H9 (cell line): ENCODE measurements around the gene REXO4. TPM values are rescaled to one million over a fixed set of nuclear protein-coding genes. Genes with fewer than 3 reads are reported as not detected.

Source experiments
- DNase-seq: peaks from one replicate; pipeline ENCODE4 v3.0.0-alpha.2; 2017
- H2AFZ ChIP-seq: one replicate; pipeline ENCODE4 v1.6.1; 2013; ENCODE audit warnings: mild to moderate bottlenecking, low read length, control low read depth, moderate library complexity
- H2AK5ac ChIP-seq: 2 replicates; pipeline ENCODE4 v1.6.1; 2013; ENCODE audit warnings: low read length, control low read depth, mixed read lengths; ENCODE audit not compliant: insufficient read length
- H2BK120ac ChIP-seq: one replicate; pipeline ENCODE4 v1.6.1; 2013; ENCODE audit warnings: low read depth, mild to moderate bottlenecking, low read length, control low read depth, inconsistent platforms; ENCODE audit not compliant: poor library complexity, severe bottlenecking
- H2BK12ac ChIP-seq: 2 replicates; pipeline ENCODE4 v1.6.1; 2013; ENCODE audit warnings: low read length, control low read depth, mixed read lengths, low read depth; ENCODE audit not compliant: insufficient read length
- H2BK15ac ChIP-seq: 2 replicates; pipeline ENCODE4 v1.6.1; 2013; ENCODE audit warnings: low read depth, low read length, control low read depth
- H2BK20ac ChIP-seq: one replicate; pipeline ENCODE4 v1.6.1; 2013; ENCODE audit warnings: low read depth, mild to moderate bottlenecking, low read length, control low read depth, inconsistent platforms; ENCODE audit not compliant: poor library complexity, severe bottlenecking
- H2BK5ac ChIP-seq: 2 replicates; pipeline ENCODE4 v1.6.1; 2013; ENCODE audit warnings: low read length, control low read depth, mixed read lengths; ENCODE audit not compliant: insufficient read length
- H3K14ac ChIP-seq: 2 replicates; pipeline ENCODE4 v1.6.1; 2013; ENCODE audit warnings: low read length, control low read depth; ENCODE audit not compliant: insufficient read depth
- H3K18ac ChIP-seq: 2 replicates; pipeline ENCODE4 v1.6.1; 2013; ENCODE audit warnings: low read depth, mild to moderate bottlenecking, mixed read lengths, low read length, control low read depth; ENCODE audit not compliant: insufficient read length
- H3K23ac ChIP-seq: 2 replicates; pipeline ENCODE4 v1.6.1; 2013; ENCODE audit warnings: low read length, control low read depth, mixed read lengths, low read depth; ENCODE audit not compliant: insufficient read length
- H3K23me2 ChIP-seq: 2 replicates; pipeline ENCODE4 v1.6.1; 2013; ENCODE audit warnings: low read depth, mild to moderate bottlenecking, mixed read lengths, low read length, control low read depth; ENCODE audit not compliant: insufficient read length, poor library complexity, severe bottlenecking
- H3K27ac ChIP-seq: 2 replicates; pipeline ENCODE4 v1.5.1; 2013; ENCODE audit warnings: low read length, control low read depth, mixed read lengths, low read depth; ENCODE audit not compliant: insufficient read length
- H3K27me3 ChIP-seq: 2 replicates; pipeline ENCODE4 v1.6.1; 2013; ENCODE audit warnings: low read length, control low read depth, inconsistent platforms; ENCODE audit not compliant: insufficient read depth
- H3K4ac ChIP-seq: 2 replicates; pipeline ENCODE4 v1.6.1; 2013; ENCODE audit warnings: low read depth, mild to moderate bottlenecking, control low read depth, inconsistent platforms, low read length, moderate library complexity
- H3K4me1 ChIP-seq: 2 replicates; pipeline ENCODE4 v1.6.1; 2013; ENCODE audit warnings: low read length, control low read depth, inconsistent platforms; ENCODE audit not compliant: insufficient read depth
- H3K4me2 ChIP-seq: 2 replicates; pipeline ENCODE4 v1.6.1; 2013; ENCODE audit warnings: low read length, control low read depth, mixed read lengths; ENCODE audit not compliant: insufficient read length, insufficient read depth
- H3K56ac ChIP-seq: 2 replicates; pipeline ENCODE4 v1.6.1; 2013; ENCODE audit warnings: low read depth, mild to moderate bottlenecking, mixed read lengths, low read length, control low read depth; ENCODE audit not compliant: insufficient read length
- H3K79me1 ChIP-seq: 2 replicates; pipeline ENCODE4 v1.6.1; 2013; ENCODE audit warnings: low read depth, mild to moderate bottlenecking, moderate library complexity, low read length, control low read depth, inconsistent platforms; ENCODE audit not compliant: insufficient read depth, poor library complexity, severe bottlenecking
- H3K79me2 ChIP-seq: 2 replicates; pipeline ENCODE4 v1.6.1; 2013; ENCODE audit warnings: low read length, control low read depth, inconsistent platforms; ENCODE audit not compliant: insufficient read depth
- H3K9ac ChIP-seq: 2 replicates; pipeline ENCODE4 v1.6.1; 2013; ENCODE audit warnings: low read length, control low read depth, mixed read lengths; ENCODE audit not compliant: insufficient read length; ENCODE audit errors: extremely low read depth
- H3K9me3 ChIP-seq: one replicate; pipeline ENCODE4 v1.6.1; 2013; ENCODE audit warnings: low read depth, low read length, inconsistent platforms; ENCODE audit not compliant: control insufficient read depth
- H3T11ph ChIP-seq: one replicate; pipeline ENCODE4 v1.6.1; 2013; ENCODE audit warnings: mild to moderate bottlenecking, low read length, control low read depth, inconsistent platforms
- H4K20me1 ChIP-seq: one replicate; pipeline ENCODE4 v1.6.1; 2013; ENCODE audit not compliant: control insufficient read depth, insufficient read length, insufficient read depth
- H4K5ac ChIP-seq: 2 replicates; pipeline ENCODE4 v1.6.1; 2013; ENCODE audit warnings: low read depth, mild to moderate bottlenecking, mixed read lengths, low read length, control low read depth; ENCODE audit not compliant: insufficient read length
- H4K8ac ChIP-seq: replicated peaks from 2 replicates; pipeline ENCODE4 v1.6.1; 2013; ENCODE audit warnings: low read length, control low read depth, mixed read lengths, low read depth; ENCODE audit not compliant: insufficient read length
- H4K91ac ChIP-seq: 2 replicates; pipeline ENCODE4 v1.6.1; 2013; ENCODE audit warnings: low read depth, mild to moderate bottlenecking, moderate library complexity, mixed read lengths, low read length, control low read depth; ENCODE audit not compliant: insufficient read length
- H3K27ac Mint-ChIP-seq, 3 experiments: 2 replicates in 2 of 3; 3 replicates in 1 of 3; pipeline ENCODE4 v1.8.0; 2020 to 2021; ENCODE audit warnings: mixed read lengths in 3 of 3, mild to moderate bottlenecking in 1 of 3, moderate library complexity in 1 of 3
- H3K27me3 Mint-ChIP-seq: 2 replicates; pipeline ENCODE4 v1.8.0; 2021; ENCODE audit warnings: low read depth, mild to moderate bottlenecking, moderate library complexity, mixed read lengths
- H3K36me3 Mint-ChIP-seq, 3 experiments: 2 replicates in 2 of 3; 3 replicates in 1 of 3; pipeline ENCODE4 v1.8.0; 2020 to 2021; ENCODE audit warnings: low read depth in 3 of 3, mixed read lengths in 3 of 3; ENCODE audit not compliant: insufficient read depth in 1 of 3
- H3K4me1 Mint-ChIP-seq, 2 experiments: 2 replicates each; pipeline ENCODE4 v1.8.0; 2020; ENCODE audit warnings: mixed read lengths in 2 of 2
- H3K4me3 Mint-ChIP-seq, 2 experiments: 2 replicates in 1 of 2; 3 replicates in 1 of 2; pipeline ENCODE4 v1.8.0; 2020 to 2021; ENCODE audit warnings: mild to moderate bottlenecking in 2 of 2, mixed read lengths in 2 of 2, moderate library complexity in 1 of 2
- H3K9me3 Mint-ChIP-seq, 2 experiments: 2 replicates in 1 of 2; 3 replicates in 1 of 2; pipeline ENCODE4 v1.8.0; 2020; ENCODE audit warnings: mild to moderate bottlenecking in 2 of 2, mixed read lengths in 2 of 2, moderate library complexity in 1 of 2
- CTCF ChIP-seq: fragments of 200-600 bp; sonication (generic); conservative IDR thresholded peaks from 3 replicates; pipeline ENCODE4 v1.8.0; 2021; ENCODE audit warnings: antibody characterized with exemption, mild to moderate bottlenecking
- WGBS: extraction: QIAGEN DNeasy Blood & Tissue Kit; methylation state at CpG from one replicate; pipeline ENCODE4 v1.1.7; 2013; ENCODE audit warnings: missing lambda C conversion rate, low lambda C conversion rate, mixed read lengths; ENCODE audit not compliant: insufficient read length; ENCODE audit errors: extremely low coverage; 5-methylcytosine and 5-hydroxymethylcytosine counted together
- total RNA-seq: library from RNA; stranded (reverse); gene quantifications from 2 replicates; pipeline ENCODE4 v1.2.1, GENCODE V29; 2021

The REXO4 gene
- total RNA-seq, 1 experiment from 2014 or later: 35.2 TPM

- Histone ChIP-seq H3K79me1 (no peaks in the 10 kb centered on the region), H3K56ac (no peak overlapping the region), H3K4me2 (no peak overlapping the region), H2BK12ac (no peak overlapping the region), H2BK5ac (no peak overlapping the region), H3K23ac (no peak overlapping the region), H4K5ac (no peak overlapping the region), H3K4ac (no peak overlapping the region), H2BK20ac (no peak overlapping the region), H2BK15ac (no peak overlapping the region), H4K91ac (no peak overlapping the region), H3K23me2 (peaks cover 13% of the 10 kb centered on the region), H3T11ph (no peak overlapping the region), H3K27me3 (no peaks in the 10 kb centered on the region), H2BK120ac (no peak overlapping the region), H2AFZ (no peak overlapping the region), H3K14ac (no peak overlapping the region), H3K18ac (no peak overlapping the region), H4K8ac (no peak overlapping the region), H3K4me1 (peaks cover 2% of the 10 kb centered on the region; the same call in 1 of the 2 replicates), H3K9ac (no peak overlapping the region), H3K79me2 (no peaks in the 10 kb centered on the region), H2AK5ac (no peak overlapping the region), H4K20me1 (no peaks in the 10 kb centered on the region), H3K27ac (no peak overlapping the region), H3K9me3 (no peaks in the 10 kb centered on the region)
- H3K9me3 Mint-ChIP-seq: no peaks in the 10 kb centered on the region
- no CpG with 5 or more reads among the region's 11 CpGs for WGBS
- peaks cover 12 to 14% of the 10 kb centered on the region in 2 experiments for H3K4me1 Mint-ChIP-seq
- no peak for DNase-seq
- H3K36me3 Mint-ChIP-seq: no peaks in the 10 kb centered on the region
- H3K27me3 Mint-ChIP-seq: peaks cover 8% of the 10 kb centered on the region
- TF ChIP-seq CTCF: no peak
- no peak overlapping the region for H3K4me3 Mint-ChIP-seq
- no peak overlapping the region; a peak in 1 of 7 replicates for H3K27ac Mint-ChIP-seq
These were observed 38.1 kb upstream of the REXO4 start for GRCh38 chr9:133455936-133456335.
